Immature natural killer cell (primary cell): ENCODE results near the gene MAP3K3. TPM values are rescaled to one million over a fixed set of nuclear protein-coding genes. Genes with fewer than 3 reads are reported as not detected.

ENCODE experiments used
- DNase-seq, 3 donors: peaks; one replicate each; pipeline ENCODE4 v3.0.0; 2022; ENCODE audit warnings: mixed read lengths in 1 of 3
- H3K27ac Mint-ChIP-seq, 6 donors: one replicate each; pipeline ENCODE4 v1.8.0; 2020; ENCODE audit warnings: mixed read lengths in 6 of 6, mild to moderate bottlenecking in 5 of 6, inconsistent platforms in 4 of 6, moderate library complexity in 3 of 6
- H3K27me3 Mint-ChIP-seq, 3 donors: one replicate each; pipeline ENCODE4 v1.8.0; 2020 to 2021; ENCODE audit warnings: low read depth in 3 of 3, mild to moderate bottlenecking in 3 of 3, mixed read lengths in 3 of 3, moderate library complexity in 3 of 3, inconsistent platforms in 1 of 3
- H3K36me3 Mint-ChIP-seq, 3 donors: one replicate each; pipeline ENCODE4 v1.8.0; 2020; ENCODE audit warnings: mixed read lengths in 3 of 3, inconsistent platforms in 2 of 3, mild to moderate bottlenecking in 2 of 3
- H3K4me1 Mint-ChIP-seq, 2 donors: one replicate each; pipeline ENCODE4 v1.8.0; 2020; ENCODE audit warnings: inconsistent platforms in 2 of 2, mild to moderate bottlenecking in 2 of 2, mixed read lengths in 2 of 2, moderate library complexity in 1 of 2
- H3K4me3 Mint-ChIP-seq, 5 donors: one replicate each; pipeline ENCODE4 v1.8.0; 2020; ENCODE audit warnings: mild to moderate bottlenecking in 5 of 5, mixed read lengths in 5 of 5, inconsistent platforms in 3 of 5, moderate library complexity in 3 of 5
- H3K9me3 Mint-ChIP-seq, 6 donors: one replicate each; pipeline ENCODE4 v1.8.0; 2020; ENCODE audit warnings: mild to moderate bottlenecking in 6 of 6, mixed read lengths in 6 of 6, inconsistent platforms in 4 of 6, moderate library complexity in 3 of 6
- polyA plus RNA-seq, 3 donors: library from polyadenylated mRNA; unstranded; fragments of 300-500 nt; fragmentation: Illumina TruSeq; gene quantifications; one replicate each; pipeline ENCODE4 v1.2.3, GENCODE V29; 2021

The MAP3K3 gene
- polyA plus RNA-seq, 3 donors from 2014 or later, result 21.4 to 40.4 (median 31.9) TPM

DNA sequence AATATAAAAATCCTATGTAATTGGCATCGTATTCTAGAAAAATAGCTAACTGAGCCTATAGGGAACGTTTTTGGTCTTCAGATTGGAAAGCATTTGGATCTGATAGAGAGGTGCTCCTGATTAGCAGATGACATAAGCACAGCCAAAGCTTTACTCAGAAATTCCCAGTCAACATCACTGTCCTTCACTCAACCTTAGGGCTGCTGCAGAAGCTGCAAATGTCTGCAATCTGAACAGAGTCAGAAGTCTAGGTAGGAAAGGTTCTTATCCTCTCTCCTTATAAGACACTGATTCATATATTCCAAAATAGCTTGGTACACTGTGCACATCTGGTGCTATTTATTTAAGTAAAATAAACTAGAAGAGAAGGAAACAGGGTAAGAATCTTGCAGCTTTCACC is 100.2 kb downstream of the MAP3K3 start:
- no peaks in the 10 kb centered on the region for H3K27me3 Mint-ChIP-seq
- peaks cover 0 to 17% (median 7%) of the 10 kb centered on the region in 3 donors for H3K36me3 Mint-ChIP-seq
- H3K9me3 Mint-ChIP-seq, result no peaks in the 10 kb centered on the region
- no peak overlapping the region for H3K27ac Mint-ChIP-seq
- no peak overlapping the region for H3K4me3 Mint-ChIP-seq
- H3K4me1 Mint-ChIP-seq, result no peaks in the 10 kb centered on the region
- no peak for DNase-seq

DNA sequence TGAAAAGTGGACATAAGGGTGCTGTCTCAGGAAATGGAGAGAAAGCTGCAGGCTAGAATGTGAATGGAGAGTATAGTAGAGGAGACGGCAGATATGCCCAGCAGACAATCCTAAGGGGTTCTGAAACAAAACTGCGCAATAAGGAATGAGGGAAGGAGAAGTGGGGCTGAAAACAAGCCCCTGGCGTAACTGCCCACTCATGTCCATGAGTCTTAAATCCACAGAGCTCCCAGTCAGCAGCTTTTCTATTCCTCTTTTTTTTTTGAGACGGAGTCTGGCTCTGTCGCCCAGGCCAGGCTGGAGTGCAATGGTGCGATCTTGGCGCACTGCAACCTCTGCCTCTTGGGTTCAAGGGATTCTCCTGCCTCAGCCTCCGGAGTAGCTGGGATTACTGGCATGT is 113.5 kb downstream of the MAP3K3 start:
- DNase-seq, result no peak
- H3K9me3 Mint-ChIP-seq, result no peaks in the 10 kb centered on the region
- H3K27me3 Mint-ChIP-seq, result peaks cover 0 to 3% (median 0%) of the 10 kb centered on the region in 3 donors
- H3K4me3 Mint-ChIP-seq, result no peak overlapping the region
- peaks cover 6 to 10% of the 10 kb centered on the region in 2 donors for H3K4me1 Mint-ChIP-seq
- peaks cover 0 to 6% (median 0%) of the 10 kb centered on the region in 3 donors for H3K36me3 Mint-ChIP-seq
- H3K27ac Mint-ChIP-seq, result no peak overlapping the region

DNA sequence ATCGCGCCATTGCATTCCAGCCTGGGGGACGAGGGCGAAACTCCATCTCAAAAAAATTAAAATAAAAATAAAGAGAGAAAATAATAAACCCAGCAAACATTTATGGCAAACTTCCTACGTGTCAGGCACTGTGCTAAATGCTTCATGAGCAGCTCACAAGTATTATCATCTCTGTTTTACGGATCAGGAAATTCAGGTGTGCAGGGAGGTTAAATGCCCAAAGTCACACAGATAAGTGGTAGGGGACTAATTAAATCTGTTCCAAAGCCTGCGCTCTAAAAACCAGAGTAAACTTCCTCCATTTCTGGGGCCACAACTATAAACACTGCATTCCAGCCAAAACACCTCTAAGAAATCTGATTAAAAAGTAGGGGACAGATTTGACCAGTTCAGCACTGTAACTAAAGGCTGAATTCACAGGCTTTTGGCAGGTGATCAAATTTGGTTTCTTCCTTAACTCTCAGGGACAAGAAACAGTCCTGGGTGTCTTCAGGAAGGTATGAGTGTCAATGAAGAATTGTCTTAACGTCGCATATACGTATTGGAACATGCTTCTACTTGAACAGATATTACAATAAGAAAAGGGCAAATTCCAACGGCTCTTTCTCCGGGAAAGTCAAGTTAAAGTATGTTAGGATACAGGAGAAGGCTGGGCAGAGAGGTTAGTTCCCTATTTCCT is 118.4 kb downstream of the MAP3K3 start:
- Mint-ChIP-seq H3K27me3 (peaks cover 0 to 7% (median 3%) of the 10 kb centered on the region in 3 donors), H3K27ac (peak overlapping the region; percentile 92 to 97 (median 96)), H3K4me1 (peaks cover 22 to 23% of the 10 kb centered on the region in 2 donors), H3K36me3 (peaks cover 0 to under 1% (median 0%) of the 10 kb centered on the region in 3 donors), H3K4me3 (peak overlapping the region; percentile 87 to 98 (median 89)), H3K9me3 (no peaks in the 10 kb centered on the region)
- no peak for DNase-seq

DNA sequence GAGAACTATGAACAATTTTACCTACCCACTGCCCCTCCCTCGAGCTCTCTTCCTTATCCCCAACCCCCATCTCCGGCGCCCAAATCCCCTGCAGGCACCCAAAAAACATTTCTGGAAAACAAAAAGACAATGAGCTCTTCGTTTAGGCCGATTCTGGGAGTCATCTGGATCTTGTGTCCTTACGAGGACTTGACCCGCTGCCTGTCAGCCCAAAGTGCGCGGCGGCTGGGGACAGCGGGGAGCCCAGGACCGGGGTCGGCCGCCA is 118.9 kb downstream of the MAP3K3 start:
- Mint-ChIP-seq H3K36me3 (peaks cover 0 to 5% (median 4%) of the 10 kb centered on the region in 3 donors), H3K4me3 (peak overlapping the region; percentile 87 to 98 (median 89)), H3K4me1 (peaks cover 22 to 23% of the 10 kb centered on the region in 2 donors), H3K27ac (peak overlapping the region; percentile 92 to 97 (median 96)), H3K27me3 (peaks cover 0 to 7% (median 3%) of the 10 kb centered on the region in 3 donors), H3K9me3 (no peaks in the 10 kb centered on the region)
- no peak for DNase-seq

DNA sequence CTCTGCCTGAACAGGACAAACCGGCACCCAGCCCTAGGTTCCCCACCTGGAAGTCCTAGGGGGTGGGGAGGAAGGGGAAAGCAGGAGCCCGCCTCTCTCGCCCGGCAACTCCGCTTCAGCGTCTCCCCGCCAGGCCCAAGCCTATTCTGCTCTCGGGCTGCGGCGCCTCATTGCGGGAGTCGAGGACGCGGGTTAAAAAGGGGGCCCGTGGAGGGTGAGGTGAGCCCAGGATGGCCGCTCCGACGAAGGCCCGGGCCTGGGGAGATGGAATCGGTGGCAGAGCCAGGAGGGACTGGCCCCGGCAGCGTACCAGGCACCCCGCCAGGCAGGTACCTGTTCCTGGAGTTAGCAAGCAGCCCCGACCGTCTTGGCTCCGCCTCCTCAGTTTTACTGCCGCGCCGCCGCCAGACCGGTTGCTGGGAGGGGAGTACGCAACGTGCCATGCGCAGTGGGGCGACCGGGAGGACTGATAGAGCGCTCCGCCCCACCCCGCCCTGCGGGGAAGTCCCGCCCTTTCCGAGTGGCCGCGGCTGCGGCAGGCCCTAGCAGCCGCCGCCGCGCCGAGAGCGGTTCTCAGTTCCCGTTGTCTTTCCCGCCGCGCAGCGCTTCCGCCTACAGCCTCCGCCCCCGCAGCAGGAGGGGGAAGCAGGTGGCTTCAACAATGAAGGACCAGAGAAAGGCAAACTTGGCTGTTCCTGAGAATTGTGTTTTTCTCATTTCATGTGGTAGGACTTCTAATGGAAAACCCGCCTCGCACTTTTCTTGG is 119.4 kb downstream of the MAP3K3 start, which contains the start of gene STRADA:
STRADA (minus strand) TSS at position 392 of the 766 bp plus-strand sequence. CDS start 13,430 bp downstream, outside the sequence.
- H3K27ac Mint-ChIP-seq, result peak within 1 kb of the TSS; percentile 92 to 97 (median 96)
- peaks cover 22 to 23% of the 10 kb centered on the region in 2 donors for H3K4me1 Mint-ChIP-seq
- peak; percentile 97 to 98 (median 98) for DNase-seq
- H3K4me3 Mint-ChIP-seq, result peak within 1 kb of the TSS; percentile 87 to 98 (median 89)
- peaks cover 0 to 7% (median 7%) of the 10 kb centered on the region in 3 donors for H3K36me3 Mint-ChIP-seq
- peaks cover 0 to 7% (median 3%) of the 10 kb centered on the region in 3 donors for H3K27me3 Mint-ChIP-seq
- no peaks in the 10 kb centered on the region for H3K9me3 Mint-ChIP-seq

Other genes starting within 250 kb of the MAP3K3 start
- gene CYB561, start 176.1 kb upstream of the MAP3K3 start, polyA plus RNA-seq, result 10 to 100 TPM; 13.7 to 22.4 (median 21.0) TPM
- under 1 TPM in 1 of 3 donors, not detected in 2; 0.28 TPM for gene ACE, start 145.4 kb upstream of the MAP3K3 start, polyA plus RNA-seq
- gene KCNH6, start 99.1 kb upstream of the MAP3K3 start, polyA plus RNA-seq, result not detected
- 100 to 1,000 TPM in 2 of 3 donors, 10 to 100 TPM in 1; 69.2 to 124 (median 113) TPM for gene DCAF7, start 71.9 kb upstream of the MAP3K3 start, polyA plus RNA-seq
- 10 to 100 TPM; 10.9 to 19.9 (median 19.6) TPM for gene TACO1, start 21.5 kb upstream of the MAP3K3 start, polyA plus RNA-seq
- 100 to 1,000 TPM; 273 to 573 (median 404) TPM for gene LIMD2, start 77.7 kb downstream of the MAP3K3 start, polyA plus RNA-seq
- gene STRADA, start 119.4 kb downstream of the MAP3K3 start, polyA plus RNA-seq, result 10 to 100 TPM; 22.3 to 34.9 (median 33.0) TPM
- gene CCDC47, start 151.2 kb downstream of the MAP3K3 start, polyA plus RNA-seq, result 10 to 100 TPM; 21.1 to 50.1 (median 43.3) TPM
- 10 to 100 TPM in 1 of 3 donors, 1 to 10 TPM in 2; 4.8 to 18.2 (median 5.5) TPM for gene DDX42, start 151.8 kb downstream of the MAP3K3 start, polyA plus RNA-seq
- gene PSMC5, start 205.0 kb downstream of the MAP3K3 start, polyA plus RNA-seq, result 100 to 1,000 TPM; 130 to 222 (median 148) TPM
- 10 to 100 TPM; 13.3 to 37.9 (median 19.0) TPM for gene FTSJ3, start 205.2 kb downstream of the MAP3K3 start, polyA plus RNA-seq
- 10 to 100 TPM; 77.9 to 83.7 (median 82.9) TPM for gene SMARCD2, start 220.3 kb downstream of the MAP3K3 start, polyA plus RNA-seq